ENCODE data around the gene CDK15.

The CDK15 gene

DNA sequence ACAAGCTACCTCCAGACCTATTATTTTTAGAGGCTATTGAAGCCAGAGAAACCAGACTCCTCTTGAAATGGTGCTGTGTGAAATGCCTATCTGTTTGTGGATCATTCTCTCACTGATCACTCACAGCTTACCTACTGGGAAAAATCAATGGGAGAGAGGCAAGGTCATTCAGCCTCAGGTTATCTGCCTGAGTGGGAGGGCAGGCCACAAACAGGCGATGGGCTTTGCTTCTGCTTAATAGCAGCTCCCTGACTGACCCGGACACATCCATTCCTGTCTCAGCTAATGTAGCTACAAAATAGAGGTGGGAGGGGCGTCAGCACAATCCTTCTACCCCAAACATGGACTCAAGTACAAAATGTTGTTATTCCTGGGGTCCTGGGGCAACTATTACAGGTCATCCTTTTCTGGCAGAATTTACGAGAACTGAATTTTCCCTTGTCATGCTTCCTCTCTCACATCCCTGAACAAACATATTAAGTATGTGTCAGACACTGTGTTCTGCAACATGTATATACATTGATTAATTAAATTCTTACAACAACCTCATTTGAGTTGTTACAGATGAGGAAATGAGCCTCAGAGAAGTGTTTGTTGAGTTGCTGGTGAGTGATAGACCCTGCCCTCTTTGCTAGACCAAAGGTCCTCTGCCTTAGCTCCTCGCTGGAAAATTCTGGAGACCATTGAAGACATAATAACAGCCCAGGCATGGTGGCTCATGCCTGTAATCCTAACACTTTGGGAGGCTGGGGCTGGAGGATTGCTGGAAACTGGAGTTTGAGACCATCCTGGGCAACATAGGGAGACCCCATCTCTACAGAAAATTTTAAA, 60.5 kb downstream of the CDK15 start:
- DNase-seq (ENCODE audit: low read depth) = peak; percentile 21

DNA sequence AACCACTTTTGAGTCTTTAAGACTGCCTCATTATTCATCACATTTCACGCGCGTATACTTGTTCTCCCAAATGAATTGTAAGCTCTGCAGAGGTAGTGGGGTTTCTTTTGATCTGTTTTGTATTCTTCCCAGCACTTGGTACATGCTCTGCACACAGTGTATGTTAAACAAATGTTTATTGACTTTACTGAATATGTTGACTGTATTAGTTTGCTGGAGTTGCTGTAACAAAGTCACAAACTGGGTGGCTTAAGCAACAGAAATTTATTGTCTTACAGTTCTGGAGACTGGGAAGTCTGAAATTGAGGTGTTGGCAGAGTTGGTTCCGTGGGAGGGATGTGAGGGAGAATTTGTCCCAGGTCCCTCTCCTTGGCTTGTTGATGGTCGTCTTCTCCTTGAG, 65.1 kb downstream of the CDK15 start:
- DNase-seq (ENCODE audit: low read depth) = no peak

DNA sequence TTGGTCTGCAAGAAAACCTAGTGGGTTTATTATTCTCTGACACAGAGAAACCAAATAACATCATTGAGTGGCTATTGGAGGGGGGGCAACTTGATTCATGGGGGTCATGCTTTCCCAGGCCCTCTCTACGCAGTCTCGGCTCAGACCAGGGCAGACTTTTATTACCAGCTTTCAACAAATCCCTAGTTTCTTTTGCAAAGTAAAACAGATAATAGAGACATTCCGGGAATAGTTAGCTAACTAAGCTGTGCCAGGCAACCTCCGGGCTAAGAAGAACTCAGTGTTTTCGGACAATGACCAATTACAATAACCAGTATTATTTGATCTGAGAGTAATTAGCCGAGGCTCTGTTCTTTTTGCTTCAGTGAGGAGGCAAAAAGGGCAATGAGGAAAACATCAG, 66.3 kb downstream of the CDK15 start:
- peak; percentile 57 for DNase-seq (ENCODE audit: low read depth)

GRCh38 chr2:201879996-201880395, 73.7 kb downstream of the CDK15 start:
- DNase-seq (ENCODE audit: low read depth) = peak; percentile 25

- DNase-seq (ENCODE audit: low read depth) = peak; percentile 75
Measured at GRCh38 chr2:201880579-201880978, 74.2 kb downstream of the CDK15 start.

DNA sequence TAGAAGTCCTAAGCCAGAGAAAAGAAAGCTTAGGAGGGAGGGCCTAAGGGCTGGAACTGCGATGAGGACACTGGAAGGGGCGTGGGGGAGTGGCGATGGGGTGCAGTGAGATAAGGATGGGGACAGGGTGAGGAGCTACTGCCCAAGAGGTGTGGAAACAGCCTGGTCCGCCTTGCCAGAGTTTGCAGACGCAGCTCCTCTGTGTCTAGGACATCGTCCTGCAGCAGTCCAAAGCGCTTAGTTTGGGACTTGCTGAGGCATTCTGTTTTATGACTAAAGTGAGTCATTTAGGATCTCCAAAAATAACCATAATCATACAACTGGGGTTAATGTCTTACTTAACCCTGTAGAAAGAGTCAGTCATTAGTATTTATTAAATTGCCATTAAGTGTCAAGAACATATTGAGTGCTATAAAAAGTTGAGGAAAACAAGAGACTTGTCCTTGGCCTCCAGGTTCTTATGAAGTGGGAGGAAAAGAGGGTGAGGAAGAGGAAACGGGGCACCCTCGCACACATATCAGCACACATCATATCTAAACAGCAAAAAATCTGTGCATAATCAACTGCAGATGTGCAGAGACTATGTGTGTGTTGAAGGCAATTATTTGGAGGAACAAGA, 74.8 kb downstream of the CDK15 start:
- peak; percentile 95 for DNase-seq (ENCODE audit: low read depth)

DNA sequence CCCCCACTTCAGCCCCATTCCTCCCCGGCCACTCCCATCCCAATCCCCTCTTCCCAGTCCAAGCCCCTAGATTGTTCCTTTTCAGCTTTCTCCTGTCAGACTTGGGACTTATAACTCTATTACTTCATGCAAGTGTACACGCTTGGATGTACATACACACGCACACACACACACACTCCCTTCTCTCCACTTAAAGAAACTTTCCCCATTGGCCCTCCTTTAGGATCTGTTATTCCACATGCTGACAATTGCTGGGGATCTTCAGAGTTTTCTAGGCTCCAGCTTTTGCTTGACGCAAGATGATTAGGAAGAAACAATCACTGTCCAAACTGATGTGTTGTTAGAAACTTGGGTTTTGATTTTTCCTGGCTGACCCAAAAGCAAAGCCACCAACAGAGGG, 75.4 kb downstream of the CDK15 start:
- DNase-seq (ENCODE audit: low read depth) = no peak

- DNase-seq (ENCODE audit: low read depth) = peak; percentile 89
Measured at GRCh38 chr2:201882353-201883090, 76.2 kb downstream of the CDK15 start.

DNA sequence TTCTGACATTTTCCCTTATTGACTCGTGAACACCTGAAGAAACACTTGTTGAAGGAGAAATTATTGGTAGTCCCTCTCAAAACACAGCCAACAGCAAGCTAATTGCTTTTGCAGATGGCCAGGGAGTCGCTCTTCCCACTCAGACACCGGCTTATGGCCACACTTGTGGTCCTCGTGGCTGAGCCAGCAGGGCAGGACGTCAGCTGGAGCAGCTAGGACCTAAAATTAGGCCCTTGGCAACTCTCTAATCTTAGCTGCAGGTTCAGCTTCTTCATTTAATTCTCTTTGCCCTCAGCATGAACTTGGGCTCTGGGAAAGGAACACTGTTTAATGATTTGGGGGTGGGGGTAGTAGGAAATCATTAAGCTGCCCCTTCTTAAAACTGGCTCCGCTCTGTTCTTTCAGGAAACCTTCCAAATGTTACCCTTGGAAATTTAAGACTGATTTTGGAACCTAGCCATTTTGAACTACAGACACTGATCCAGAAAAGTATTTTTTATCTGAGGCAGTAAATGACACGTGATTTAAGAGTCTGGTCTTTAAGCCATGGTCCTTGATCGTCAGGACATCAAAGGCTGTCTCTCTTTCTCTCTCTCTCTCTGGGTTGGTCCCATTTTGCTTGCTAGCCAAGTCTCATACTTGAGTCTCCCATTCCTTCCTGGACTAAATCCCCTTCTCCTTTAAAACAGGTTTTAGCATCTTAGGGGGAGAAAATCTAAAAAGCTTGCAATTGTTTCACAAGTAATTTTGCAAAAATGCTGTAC, 77.5 kb downstream of the CDK15 start:
- no peak for DNase-seq (ENCODE audit: low read depth)

DNA sequence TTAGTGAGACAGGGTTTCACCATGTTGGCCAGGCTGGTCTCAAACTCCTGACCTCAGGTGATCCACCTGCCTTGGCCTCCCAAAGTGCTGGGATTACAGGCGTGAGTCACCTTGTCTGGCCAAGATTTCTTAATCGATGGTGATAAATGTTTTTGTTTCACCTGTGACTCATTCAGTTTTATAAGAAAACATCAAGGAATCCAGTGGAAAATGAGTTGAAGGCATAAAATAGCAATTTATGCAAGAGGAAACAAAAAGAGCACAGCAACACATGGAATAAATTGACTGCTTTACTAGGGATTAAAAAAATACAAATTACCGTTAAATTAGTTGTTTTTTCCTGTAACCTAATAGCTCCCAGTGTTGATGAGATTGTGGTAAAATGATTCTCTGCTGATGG, 80.2 kb downstream of the CDK15 start:
- peak; percentile 65 for DNase-seq (ENCODE audit: low read depth)

GRCh38 chr2:201887773-201888425, 81.6 kb downstream of the CDK15 start:
- DNase-seq (ENCODE audit: low read depth) = peak; percentile 67

- DNase-seq (ENCODE audit: low read depth) = no peak
Measured at GRCh38 chr2:201888426-201888800, 82.1 kb downstream of the CDK15 start.

DNA sequence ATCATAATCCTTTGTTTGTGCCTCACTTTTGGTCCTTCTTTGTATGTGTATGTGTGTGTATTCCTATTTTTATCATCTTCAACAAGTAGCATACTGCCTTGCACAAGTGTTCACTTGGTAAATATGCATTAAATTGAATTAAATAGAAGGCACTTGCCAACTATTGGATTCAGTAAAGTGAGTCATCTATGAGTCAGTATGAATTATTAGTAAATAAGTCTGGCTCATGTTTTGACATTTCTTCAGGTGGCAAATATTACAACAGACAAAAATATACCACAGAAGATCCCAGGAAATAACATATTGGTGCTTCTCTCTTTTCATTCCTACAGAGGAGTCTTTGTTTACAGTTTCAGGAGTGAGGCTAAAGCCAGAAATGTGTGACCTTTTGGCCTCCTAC, 84.1 kb downstream of the CDK15 start:
- peak; percentile 26 for DNase-seq (ENCODE audit: low read depth)

- no peak for DNase-seq (ENCODE audit: low read depth)
Measured at GRCh38 chr2:201891676-201892075, 85.3 kb downstream of the CDK15 start.

DNA sequence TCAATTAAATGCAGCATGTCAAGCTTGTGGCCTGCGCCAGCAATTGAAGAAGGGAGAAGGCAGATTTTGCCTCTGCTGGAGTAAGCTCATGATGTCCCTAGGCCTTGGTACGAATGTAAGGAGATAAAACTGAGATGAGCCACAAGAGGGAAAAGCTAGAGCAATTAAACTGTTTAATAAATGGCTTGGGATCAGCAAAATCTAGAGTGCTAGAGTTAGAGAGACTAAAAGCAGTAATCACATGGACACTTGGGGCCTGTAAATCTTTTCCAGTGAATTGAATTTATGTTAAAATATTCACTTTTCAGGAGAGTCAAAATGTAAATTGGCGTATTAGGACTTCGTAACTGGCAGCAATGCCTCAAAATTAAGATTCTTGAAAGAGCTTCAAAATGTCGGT, 86.2 kb downstream of the CDK15 start:
- no peak for DNase-seq (ENCODE audit: low read depth)

- DNase-seq (ENCODE audit: low read depth) = peak; percentile 50
Measured at GRCh38 chr2:201900362-201900761, 94.0 kb downstream of the CDK15 start.

DNA sequence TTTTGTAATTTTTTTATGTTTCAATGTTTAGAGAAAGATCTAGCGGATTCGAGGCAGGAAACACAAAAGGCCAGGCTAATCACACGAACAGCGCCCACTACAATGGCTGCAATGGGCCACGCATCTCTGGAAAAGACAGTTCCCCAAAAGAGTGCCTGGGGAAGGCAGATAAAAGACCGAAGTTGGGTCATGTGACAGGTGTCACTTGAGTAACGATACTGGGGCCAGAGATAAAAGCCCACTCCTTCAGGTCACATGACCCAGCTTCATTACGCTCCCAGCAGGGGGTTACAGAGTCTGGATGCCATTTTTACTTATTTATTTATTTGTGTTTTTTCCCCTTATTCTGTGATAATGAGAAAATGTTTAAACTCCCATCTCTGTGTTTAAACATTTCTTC, 95.4 kb downstream of the CDK15 start:
- DNase-seq (ENCODE audit: low read depth) = no peak

- peak; percentile 80 for DNase-seq (ENCODE audit: low read depth)
Measured at GRCh38 chr2:201904538-201905420, 98.4 kb downstream of the CDK15 start.

- DNase-seq (ENCODE audit: low read depth) = no peak
Measured at GRCh38 chr2:201906777-201907562, 100.6 kb downstream of the CDK15 start.

GRCh38 chr2:201907563-201907881, 101.2 kb downstream of the CDK15 start:
- DNase-seq (ENCODE audit: low read depth) = peak; percentile 23
